HFFc6 (cell line): ENCODE results near the gene NEXN. TPM values are rescaled to one million over a fixed set of nuclear protein-coding genes. Genes with fewer than 3 reads are reported as not detected.
A peak's percentile ranks its signal among the peaks of the same experiment; 100 is the strongest.

Experiments
- DNase-seq: peaks from one replicate; pipeline ENCODE4 v3.0.0-alpha.2; 2018
- H3K27ac Mint-ChIP-seq: 2 replicates; pipeline ENCODE4 v1.8.0; 2020; ENCODE audit warnings: mild to moderate bottlenecking, mixed read lengths
- H3K27me3 Mint-ChIP-seq: 2 replicates; pipeline ENCODE4 v1.8.0; 2021; ENCODE audit warnings: mild to moderate bottlenecking, moderate library complexity, mixed read lengths; ENCODE audit not compliant: insufficient read depth
- H3K36me3 Mint-ChIP-seq: 2 replicates; pipeline ENCODE4 v1.8.0; 2021; ENCODE audit warnings: low read depth, mixed read lengths
- H3K4me1 Mint-ChIP-seq: 2 replicates; pipeline ENCODE4 v1.8.0; 2020; ENCODE audit warnings: low read depth, mixed read lengths
- H3K4me3 Mint-ChIP-seq: 2 replicates; pipeline ENCODE4 v1.8.0; 2020; ENCODE audit warnings: mild to moderate bottlenecking, moderate library complexity, mixed read lengths
- H3K9me3 Mint-ChIP-seq: 2 replicates; pipeline ENCODE4 v1.8.0; 2020; ENCODE audit warnings: mild to moderate bottlenecking, mixed read lengths
- CTCF ChIP-seq: fragments of 200-600 bp; sonication (generic); IDR thresholded peaks from 2 replicates; pipeline ENCODE4 v1.5.0; 2021; ENCODE audit warnings: antibody characterized with exemption, mild to moderate bottlenecking
- total RNA-seq, 6 experiments: library from RNA; stranded (reverse); fragmentation: NEBNext Ultra II Directional; extraction: Animal tissue kit (Norgen Biotek cat#: 25700); gene quantifications; 2 replicates in 1 of 6; 3 replicates in 5 of 6; pipeline ENCODE4 v1.2.3, GENCODE V29; 2021

The NEXN gene
- total RNA-seq, 6 experiments from 2014 or later: 51.9 to 64.6 (median 56.5) TPM

DNA sequence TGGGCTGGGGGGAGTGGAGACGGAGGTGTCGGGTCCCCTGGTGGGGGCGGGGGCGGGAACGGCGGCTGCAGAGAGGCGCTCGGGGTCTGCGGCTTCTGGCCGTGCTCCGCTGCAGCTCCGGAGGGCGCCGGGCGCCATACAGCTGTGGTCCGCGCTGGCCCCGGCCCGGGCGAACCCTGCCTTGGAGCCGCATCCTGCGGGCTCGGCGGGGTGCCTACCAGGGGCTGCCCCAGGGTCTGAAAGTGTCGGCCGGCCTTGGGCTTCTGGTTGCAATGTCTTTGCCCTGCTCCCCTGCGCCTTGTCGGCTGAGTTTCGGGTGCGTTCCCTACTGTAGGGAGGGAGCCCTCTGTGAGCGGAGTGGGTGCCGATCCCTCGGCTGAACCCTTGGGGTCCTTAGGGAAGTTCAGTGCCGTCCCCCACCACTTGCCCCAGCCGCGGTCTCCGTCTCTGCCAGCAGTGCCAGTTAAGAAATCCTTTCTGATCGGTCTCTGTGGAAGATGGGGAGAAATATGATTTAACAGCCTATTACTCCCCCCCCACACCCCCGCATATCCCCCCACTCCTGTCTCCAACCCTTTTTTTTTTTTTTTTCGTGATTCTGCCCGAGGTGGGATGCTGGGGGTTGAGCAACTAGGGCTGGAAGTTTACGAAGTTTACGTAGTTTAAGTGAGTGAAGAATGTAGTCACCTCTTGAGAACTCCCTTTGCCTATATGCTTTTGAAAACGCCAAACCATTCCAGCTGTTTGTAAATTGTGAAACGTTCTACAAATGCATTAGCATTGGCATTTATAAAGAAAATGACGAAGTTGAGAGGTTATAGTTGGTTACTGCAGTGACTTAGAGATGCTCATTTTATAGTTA lies 588 bp downstream of the NEXN start:
- Mint-ChIP-seq H3K27ac (peak overlapping the region; percentile 95), H3K4me1 (peaks cover 64% of the 10 kb centered on the region)
- TF ChIP-seq CTCF: no peak

GRCh38 chr1:77889671-77890070 lies 1.2 kb downstream of the NEXN start:
- peak overlapping the region; percentile 95 for H3K27ac Mint-ChIP-seq
- H3K9me3 Mint-ChIP-seq: no peaks in the 10 kb centered on the region
- H3K4me1 Mint-ChIP-seq: peaks cover 59% of the 10 kb centered on the region
- peaks cover 2% of the 10 kb centered on the region; the same call in 1 of the 2 replicates for H3K27me3 Mint-ChIP-seq
- no peak for TF ChIP-seq CTCF
- peaks cover 52% of the 10 kb centered on the region for H3K36me3 Mint-ChIP-seq
- DNase-seq: peak; percentile 63
- peak overlapping the region; percentile 94 for H3K4me3 Mint-ChIP-seq

More for the DNA sequence above, 588 bp downstream of the NEXN start:
- DNase-seq: peak; percentile 41
- Mint-ChIP-seq H3K4me3 (peak overlapping the region; percentile 94), H3K9me3 (no peaks in the 10 kb centered on the region), H3K27me3 (peaks cover 2% of the 10 kb centered on the region; the same call in 1 of the 2 replicates), H3K36me3 (peaks cover 52% of the 10 kb centered on the region)

- DNase-seq: no peak
- H3K9me3 Mint-ChIP-seq: peaks cover 2% of the 10 kb centered on the region; the same call in 1 of the 2 replicates
- H3K4me1 Mint-ChIP-seq: peaks cover 51% of the 10 kb centered on the region
- peak overlapping the region; percentile 94 for H3K4me3 Mint-ChIP-seq
- no peak overlapping the region for H3K27ac Mint-ChIP-seq
- TF ChIP-seq CTCF: no peak
- peaks cover 46% of the 10 kb centered on the region for H3K36me3 Mint-ChIP-seq
- peaks cover 2% of the 10 kb centered on the region; the same call in 1 of the 2 replicates for H3K27me3 Mint-ChIP-seq
Observed at GRCh38 chr1:77891200-77891599, 2.8 kb downstream of the NEXN start.

- H3K27me3 Mint-ChIP-seq: no peaks in the 10 kb centered on the region
- H3K27ac Mint-ChIP-seq: peak overlapping the region; percentile 1; the same call in 1 of the 2 replicates
- H3K36me3 Mint-ChIP-seq: peaks cover 29% of the 10 kb centered on the region
- H3K9me3 Mint-ChIP-seq: peaks cover 4% of the 10 kb centered on the region
- H3K4me3 Mint-ChIP-seq: no peak overlapping the region
- no peak for DNase-seq
- peaks cover 44% of the 10 kb centered on the region for H3K4me1 Mint-ChIP-seq
- TF ChIP-seq CTCF: no peak
Observed at GRCh38 chr1:77899647-77900320, 11.4 kb downstream of the NEXN start.

- no peak overlapping the region for H3K4me3 Mint-ChIP-seq
- TF ChIP-seq CTCF: peak; percentile 72
- H3K9me3 Mint-ChIP-seq: peaks cover 4% of the 10 kb centered on the region
- peaks cover 48% of the 10 kb centered on the region for H3K4me1 Mint-ChIP-seq
- peak; percentile 32 for DNase-seq
- peaks cover 29% of the 10 kb centered on the region for H3K36me3 Mint-ChIP-seq
- no peak overlapping the region for H3K27ac Mint-ChIP-seq
- peaks cover 1% of the 10 kb centered on the region; the same call in 1 of the 2 replicates for H3K27me3 Mint-ChIP-seq
Observed at GRCh38 chr1:77900687-77901293, 12.4 kb downstream of the NEXN start.
